GM19372 (cell line): ENCODE data around the gene CCDC88B.
"Not testable (repeated sequence)": the region's sequence is repeated elsewhere in the genome, so short reads cannot be mapped to it uniquely, and the experiment has no call there.

Experiments
- ATAC-seq: cut with Tn5 transposase; IDR thresholded peaks from one replicate; pipeline ENCODE4 v1.9.1; 2021; ENCODE audit warnings: mild to moderate bottlenecking, low read depth, moderate library complexity; ENCODE audit not compliant: unreplicated experiment

Gene CCDC88B

GRCh38 chr11:64321026-64321425 lies 19.0 kb upstream of the CCDC88B start:
- no peak for ATAC-seq

- ATAC-seq = no peak
Measured at GRCh38 chr11:64321533-64321932, 18.5 kb upstream of the CCDC88B start.

GRCh38 chr11:64322925-64323260 lies 17.1 kb upstream of the CCDC88B start:
- ATAC-seq = no peak

DNA sequence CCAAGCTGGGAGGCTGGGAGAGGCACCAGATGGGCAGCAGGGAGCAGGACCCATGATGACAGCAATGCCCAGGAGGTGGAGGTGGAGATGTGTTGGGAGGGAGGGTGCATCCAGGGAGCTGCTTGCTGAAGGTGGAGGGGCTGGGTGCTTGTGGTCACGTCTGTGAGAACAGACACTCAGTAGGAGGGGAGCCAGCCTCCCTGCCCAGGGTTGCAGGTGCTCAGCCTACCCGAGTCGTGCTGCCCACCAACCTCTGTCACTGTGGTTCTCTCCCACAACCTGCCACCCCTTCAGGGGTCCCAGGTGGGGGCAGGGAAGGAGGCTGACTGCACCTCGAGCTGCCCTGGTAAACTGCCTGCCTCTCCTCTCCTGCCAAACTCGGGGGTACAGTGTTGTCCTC lies 16.6 kb upstream of the CCDC88B start:
- no peak for ATAC-seq

GRCh38 chr11:64323984-64324383 lies 16.0 kb upstream of the CCDC88B start:
- not testable (repeated sequence) for ATAC-seq

DNA sequence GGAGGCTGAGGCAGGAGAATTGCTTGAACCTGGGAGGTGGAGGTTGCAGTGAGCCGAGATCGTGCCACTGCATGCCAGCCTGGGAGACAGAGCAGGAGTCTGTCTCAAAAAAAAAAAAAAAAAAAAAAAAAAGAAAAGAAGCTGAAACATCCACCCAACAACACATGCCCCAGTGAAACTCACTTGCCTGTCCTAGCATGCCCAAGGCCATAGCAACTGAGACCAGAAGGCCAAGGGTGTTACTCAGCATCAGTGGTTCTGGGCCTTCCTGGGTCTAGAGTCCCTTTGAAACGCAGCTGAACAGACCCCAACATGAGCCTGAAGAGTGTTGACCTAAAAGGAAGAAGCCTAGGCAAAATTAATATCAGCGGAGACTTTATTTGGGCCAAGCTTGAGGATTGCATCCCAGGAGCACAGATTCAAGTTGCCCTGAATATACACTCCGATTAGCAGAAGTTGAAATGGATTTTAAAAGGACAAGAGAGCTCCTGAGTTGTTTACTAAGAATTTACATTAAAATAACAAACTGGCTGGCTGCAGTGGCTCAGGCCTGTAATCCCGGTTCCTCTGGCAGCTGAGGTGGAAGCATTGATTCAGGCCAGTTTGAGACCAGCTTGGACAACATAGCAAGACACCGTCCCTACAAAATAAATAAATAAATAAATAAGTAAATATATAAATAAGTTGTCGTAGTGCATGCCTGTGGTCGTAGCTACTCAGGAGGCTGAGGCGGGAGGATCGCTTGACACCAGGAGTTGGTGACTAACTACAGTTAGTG lies 15.1 kb upstream of the CCDC88B start:
- no peak for ATAC-seq

GRCh38 chr11:64327375-64327774 lies 12.6 kb upstream of the CCDC88B start:
- no peak for ATAC-seq

DNA sequence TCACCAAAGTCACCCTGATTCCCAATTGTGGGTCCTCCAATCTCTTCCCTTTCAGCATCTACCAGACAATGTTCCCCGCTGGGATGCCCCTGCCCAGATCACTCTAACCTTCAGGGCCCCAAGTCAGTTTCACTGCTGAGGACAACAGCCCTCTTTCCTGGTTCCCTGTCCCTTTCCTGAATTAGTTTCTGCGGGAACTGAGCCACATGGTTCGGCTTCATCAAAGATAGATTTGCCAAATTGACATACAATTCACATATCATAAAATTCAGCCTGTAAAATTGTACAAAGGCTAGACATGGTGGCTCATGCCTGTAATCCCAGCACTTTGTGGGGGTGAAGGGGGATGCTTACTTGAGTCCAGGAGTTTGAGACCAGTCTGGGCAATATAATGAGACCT lies 12.0 kb upstream of the CCDC88B start:
- no peak for ATAC-seq

DNA sequence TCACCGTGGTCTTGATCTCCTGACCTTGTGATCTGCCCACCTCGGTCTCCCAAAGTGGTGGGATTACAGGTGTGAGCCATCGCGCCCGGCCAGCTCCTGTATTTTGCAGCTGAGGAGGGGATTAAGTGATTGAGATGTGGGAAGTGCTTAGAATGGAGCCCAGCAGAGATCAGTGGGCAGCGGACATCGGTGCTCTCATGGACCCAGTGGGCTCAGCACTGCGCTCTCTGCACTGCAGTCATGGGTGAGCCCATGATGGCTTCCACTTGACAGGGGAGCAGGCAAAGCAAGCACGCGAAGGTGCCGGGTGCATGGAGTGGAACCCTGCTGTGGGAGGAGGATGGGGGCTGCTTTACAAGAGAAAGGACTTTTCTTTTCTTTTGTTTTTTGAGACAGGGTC lies 9.1 kb upstream of the CCDC88B start:
- ATAC-seq = no peak

DNA sequence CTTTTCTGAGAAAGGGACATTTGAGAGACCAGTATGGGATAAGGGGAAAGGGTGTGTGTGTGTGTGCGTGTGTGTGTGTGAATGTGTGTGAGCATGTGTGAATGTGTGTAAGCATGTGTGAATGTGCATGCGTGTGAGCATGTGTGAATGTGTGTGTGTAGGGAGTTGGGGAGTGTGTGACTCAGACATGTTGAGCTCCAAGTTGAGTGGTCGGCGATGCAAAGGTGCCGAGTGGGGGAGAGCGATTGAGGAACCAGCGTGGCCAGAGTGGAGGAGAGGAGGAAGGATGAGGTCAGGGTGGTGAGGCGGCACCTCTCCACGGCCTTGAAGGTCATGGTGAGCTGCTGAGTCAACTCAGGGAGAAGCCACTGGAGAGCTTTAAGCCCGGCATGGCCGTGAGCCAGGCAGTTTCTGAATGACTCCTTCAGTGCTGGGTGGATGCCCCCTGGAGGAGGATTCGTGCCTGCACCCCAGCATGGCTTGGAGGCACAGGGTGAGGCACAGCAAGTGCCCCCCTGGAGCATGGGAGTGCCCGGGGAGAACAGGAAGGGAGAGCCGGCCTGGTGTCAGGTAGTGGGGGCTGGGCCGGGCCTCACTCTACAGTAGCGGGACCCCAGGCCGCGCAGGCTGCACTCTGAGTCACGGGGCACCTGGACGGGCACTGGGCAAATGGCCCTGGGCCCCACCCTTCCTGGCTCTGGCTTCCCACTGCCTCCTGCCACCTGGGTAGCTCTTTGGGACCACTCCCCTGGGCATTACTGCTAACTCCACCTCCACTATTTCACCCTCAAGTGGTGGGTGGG lies 8.2 kb upstream of the CCDC88B start:
- no peak for ATAC-seq

GRCh38 chr11:64333556-64333955 lies 6.4 kb upstream of the CCDC88B start:
- no peak for ATAC-seq

DNA sequence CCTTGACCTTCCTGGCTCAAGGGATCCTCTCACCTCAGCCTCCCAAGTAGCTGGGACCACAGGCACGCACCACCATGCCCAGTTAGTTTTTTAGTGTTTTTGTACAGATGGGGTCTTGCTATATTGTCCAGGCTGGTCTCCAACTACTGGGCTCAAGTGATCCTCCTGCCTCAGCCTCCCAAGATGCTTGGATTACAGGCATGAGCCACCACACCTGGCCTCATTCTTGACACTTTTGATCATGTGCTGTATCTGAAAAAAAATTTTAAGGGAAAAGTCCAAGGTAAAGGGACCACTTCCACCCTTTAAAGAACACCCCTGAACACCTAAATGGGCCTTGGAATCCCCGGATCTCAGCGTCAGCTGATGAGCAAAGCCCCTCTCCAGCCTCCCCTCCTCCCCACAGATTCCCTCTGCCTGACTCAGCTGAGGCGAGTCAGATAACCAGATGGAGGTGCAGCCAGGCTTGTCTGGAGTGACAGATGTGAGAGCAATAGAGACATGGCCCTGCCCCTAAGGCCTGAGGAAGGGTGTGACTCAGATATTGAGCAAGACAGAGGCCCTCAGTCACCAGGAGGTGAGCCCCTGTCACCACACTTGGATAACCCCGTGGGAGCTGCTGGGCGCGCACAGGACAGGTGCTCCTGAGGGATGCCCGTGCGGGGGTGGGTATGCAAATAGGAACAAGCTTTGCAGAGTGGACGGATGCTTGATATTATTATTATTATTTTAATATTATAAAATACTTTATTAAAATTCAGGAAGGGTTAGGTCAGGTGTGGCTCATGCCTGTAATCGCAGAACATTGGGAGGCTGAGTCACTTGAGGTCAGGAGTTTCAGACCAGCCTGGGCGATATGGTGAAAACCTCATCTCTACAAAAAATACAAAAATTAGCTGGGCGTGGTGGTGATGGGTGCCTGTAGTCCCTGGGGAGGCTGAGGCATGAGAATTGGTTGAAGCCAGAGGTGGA lies 5.0 kb upstream of the CCDC88B start:
- no peak for ATAC-seq

DNA sequence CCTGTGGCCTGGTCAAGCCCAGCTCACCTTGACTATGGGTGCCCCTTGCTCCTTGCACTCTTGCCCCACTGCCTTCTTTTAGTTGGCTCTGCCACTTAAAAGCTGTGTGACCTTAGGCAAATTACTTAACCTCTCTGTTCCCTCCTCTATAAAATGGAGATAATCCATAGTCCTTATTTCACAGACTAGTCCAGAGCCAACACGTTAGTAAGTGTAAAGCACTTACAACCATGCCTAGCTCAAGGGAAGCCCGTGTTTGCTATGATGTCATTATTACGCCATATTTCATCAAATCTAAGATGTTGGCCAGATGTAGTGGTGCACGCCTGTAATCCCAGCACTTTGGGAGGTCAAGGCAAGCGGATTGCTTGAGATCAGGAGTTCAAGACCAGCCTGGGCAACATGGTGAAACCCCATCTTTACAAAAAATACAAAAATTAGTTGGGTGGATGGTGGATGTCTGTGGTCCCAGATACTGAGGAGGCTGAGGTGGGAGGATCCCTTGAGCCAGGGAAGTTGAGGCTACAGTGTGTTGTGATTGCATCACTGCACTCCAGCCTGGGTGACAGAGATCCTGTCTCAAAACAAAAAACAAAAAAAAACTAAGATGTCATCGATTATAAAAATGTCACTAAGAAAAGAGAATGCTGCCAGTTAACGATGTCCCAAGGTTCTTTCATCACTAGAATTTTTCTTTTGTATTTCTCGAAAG lies 2.3 kb upstream of the CCDC88B start:
- no peak for ATAC-seq

GRCh38 chr11:64338716-64339115 lies 1.3 kb upstream of the CCDC88B start:
- ATAC-seq = no peak

GRCh38 chr11:64339286-64339685 lies 718 bp upstream of the CCDC88B start:
- no peak for ATAC-seq

- no peak for ATAC-seq
Measured at GRCh38 chr11:64340671-64341335, 799 bp downstream of the CCDC88B start.

DNA sequence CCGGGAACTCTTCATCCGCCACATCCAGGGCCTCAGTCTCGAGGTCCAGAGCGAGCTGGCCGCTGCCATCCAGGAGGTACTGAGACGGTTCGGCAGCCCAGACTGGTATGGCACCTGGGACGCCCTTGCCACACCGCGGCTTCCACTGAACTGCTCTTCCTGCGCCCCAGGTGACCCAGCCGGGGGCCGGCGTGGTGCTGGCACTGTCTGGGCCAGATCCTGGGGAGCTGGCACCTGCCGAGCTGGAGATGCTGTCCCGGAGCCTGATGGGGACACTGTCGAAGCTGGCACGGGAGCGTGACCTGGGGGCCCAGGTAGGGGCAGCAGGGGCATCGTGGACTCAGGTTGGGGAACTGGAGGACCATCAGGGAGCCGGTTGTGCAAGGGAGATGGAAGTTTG lies 1.4 kb downstream of the CCDC88B start:
- ATAC-seq = no peak

DNA sequence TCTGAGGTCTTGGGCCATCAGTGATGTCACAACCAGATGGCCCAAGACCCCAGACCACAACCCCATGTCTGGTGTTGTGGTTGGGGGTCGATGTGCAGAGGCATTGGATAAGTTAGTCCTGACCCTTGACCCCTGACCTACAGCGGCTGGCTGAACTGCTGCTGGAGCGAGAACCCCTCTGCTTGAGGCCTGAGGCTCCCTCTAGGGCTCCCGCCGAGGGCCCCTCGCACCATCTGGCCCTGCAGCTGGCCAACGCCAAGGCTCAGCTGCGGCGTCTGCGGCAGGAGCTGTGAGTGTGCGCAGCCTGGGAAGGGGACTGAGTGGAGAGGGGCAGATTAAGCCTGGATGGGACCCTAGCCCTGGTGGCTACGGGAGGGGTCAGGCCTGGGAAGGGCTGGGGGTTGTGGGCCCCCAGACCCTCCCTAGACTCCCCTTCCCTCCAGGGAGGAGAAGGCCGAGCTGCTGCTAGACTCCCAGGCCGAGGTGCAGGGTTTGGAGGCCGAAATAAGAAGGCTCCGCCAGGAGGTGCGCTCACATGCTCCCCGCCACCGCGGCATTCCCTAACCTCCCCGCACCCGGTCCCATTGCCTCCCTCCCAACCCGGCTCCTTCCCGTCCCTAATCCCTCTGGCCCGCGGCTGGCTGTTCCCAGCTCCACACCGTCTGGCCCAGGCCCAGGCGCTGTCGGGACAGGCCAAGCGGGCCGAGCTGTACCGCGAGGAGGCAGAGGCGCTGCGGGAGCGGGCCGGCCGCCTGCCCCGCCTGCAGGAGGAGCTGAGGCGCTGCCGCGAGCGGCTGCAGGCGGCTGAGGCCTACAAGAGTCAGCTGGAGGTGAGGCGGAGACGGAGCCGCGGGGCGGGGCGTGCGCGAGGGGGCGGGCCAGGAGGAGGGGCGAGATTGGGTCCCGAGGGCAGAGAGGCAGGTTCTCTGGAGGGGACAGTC lies 2.1 kb downstream of the CCDC88B start:
- ATAC-seq = no peak
